SKM-1 treated with dmso at 0.1 percent for 144 hours (cell line): Measurements from ENCODE around the gene SLC2A5.

ENCODE experiments used
- DNase-seq: peaks from one replicate; lab custom pipeline; 2025; ENCODE audit not compliant: unreplicated experiment; lab: John Stamatoyannopoulos, UW

The SLC2A5 gene

DNA sequence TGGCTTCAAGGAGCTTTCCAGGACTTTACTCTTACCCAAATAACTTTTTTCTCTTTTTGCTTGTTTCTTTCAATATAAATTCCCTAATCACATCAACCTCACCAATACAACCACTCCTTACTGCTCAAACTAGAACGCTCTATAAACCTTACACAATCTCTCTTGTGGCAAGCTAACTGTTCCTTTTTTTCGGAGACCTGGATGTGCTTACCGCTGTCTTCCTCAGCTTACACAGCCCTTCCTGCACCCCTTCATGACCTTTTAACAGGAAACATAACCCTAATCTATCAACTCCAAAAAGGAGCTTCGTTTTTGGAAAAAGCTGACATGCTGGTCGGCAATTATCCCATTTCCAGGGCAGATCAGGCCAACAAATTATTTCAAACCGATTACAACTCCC, 24.1 kb upstream of the SLC2A5 start:
- peak; percentile 80 for DNase-seq

DNA sequence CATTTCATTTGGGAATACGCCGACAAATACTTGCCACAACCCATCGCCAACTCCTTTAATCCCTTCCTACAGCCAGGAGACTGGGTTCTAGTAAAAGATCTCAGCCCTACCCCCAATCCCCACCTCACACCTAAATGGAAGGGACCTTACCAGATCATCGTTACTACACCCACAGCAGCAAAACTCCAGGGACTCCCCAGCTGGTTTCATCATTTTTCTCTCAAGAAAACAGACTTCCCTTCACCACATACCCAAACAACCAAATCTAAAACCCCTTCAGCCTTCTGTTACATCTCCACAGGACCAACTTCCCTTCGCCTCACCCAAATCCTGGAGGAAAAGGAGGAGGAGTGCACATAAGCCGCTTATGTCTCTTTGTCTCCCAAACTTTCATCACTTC, 23.7 kb upstream of the SLC2A5 start:
- peak; percentile 49 for DNase-seq

DNA sequence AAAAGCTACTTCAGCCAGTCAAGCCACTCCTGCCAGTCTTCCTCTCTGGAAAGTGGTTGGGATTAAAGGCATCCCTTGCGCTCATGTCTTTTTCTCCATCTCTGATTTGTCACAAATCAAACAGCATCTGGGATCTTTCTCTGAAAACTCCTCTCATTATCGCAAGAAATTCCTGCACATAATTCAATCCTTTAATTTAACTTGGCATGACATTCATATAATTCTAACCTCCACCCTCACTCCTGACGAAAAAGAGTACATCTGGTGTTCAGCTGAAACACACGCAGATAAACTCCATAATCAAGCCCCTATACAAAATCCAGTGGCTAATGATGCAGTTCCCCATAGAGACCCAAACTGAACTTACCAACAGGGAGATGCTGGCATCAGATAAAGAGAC, 19.4 kb upstream of the SLC2A5 start:
- no peak for DNase-seq

DNA sequence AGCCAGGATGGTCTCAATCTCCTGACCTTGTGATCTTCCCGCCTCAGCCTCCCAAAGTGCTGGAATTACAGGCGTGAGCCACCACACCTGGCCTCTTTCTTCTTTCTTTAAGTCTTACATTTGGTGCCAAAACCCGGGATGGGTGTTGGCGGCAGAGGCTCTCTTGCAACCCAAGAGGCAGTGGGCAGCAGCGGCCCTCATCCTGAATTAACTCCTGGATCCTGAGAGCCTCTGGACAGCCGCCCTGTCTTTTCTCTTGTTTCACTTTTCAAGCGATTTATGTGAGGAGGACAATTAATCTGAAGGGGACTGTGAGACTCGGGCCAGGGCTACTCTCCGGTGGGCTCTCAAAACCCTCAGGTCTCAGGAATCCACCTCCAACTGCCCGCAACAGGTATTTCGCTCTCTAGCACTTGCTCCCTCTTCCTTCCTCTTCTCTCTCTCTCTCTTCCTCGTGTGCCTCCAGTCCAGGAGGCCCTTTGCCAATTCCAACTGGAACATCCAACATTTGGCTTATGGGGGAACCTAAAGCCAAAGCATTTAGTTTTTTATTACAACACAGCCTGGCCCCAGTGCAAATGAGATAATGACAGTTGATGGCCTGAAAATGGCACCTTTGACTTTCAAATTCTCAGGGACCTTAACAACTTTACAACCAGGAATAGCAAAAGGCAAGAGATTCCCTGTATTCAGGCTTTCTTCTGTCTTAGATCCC, 18.1 kb upstream of the SLC2A5 start:
- no peak for DNase-seq

DNA sequence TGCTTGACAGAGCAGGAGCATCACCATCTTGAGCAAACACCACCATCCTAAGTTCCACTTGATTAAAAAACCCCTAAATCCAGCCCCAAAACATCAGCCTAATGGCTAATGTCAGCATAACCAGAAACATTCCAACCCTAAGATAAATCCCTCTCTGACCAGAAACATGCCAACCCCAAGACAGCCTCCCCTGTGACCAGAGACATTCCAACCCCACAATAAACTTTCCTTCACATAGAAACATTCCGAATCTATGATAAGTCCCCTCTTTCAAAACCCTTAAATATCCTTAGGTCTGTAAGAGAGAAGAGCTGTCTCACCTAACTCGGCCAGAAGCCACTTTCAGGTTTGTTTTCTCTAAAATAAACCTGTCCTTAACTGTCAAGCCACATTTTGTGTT, 17.4 kb upstream of the SLC2A5 start:
- no peak for DNase-seq

DNA sequence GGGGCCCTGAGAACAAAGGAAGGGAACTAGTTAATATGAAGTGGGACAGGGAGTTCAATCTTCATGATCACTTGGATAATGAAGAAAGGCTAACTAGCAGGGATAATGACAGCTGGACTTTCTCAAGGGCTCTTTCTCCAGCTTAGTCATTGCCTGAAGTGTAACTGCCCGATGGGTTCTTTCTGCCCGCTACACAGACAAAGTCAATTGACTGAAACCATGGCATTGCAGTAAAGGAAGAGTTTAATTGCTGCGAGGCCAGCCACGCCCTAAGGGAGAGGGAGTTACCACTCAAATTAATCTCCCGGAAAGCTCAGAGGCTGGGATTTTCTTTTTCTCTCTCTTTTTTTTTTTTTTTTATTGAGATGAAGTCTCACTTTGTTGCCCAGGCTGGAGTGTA, 16.6 kb upstream of the SLC2A5 start:
- DNase-seq = no peak

DNA sequence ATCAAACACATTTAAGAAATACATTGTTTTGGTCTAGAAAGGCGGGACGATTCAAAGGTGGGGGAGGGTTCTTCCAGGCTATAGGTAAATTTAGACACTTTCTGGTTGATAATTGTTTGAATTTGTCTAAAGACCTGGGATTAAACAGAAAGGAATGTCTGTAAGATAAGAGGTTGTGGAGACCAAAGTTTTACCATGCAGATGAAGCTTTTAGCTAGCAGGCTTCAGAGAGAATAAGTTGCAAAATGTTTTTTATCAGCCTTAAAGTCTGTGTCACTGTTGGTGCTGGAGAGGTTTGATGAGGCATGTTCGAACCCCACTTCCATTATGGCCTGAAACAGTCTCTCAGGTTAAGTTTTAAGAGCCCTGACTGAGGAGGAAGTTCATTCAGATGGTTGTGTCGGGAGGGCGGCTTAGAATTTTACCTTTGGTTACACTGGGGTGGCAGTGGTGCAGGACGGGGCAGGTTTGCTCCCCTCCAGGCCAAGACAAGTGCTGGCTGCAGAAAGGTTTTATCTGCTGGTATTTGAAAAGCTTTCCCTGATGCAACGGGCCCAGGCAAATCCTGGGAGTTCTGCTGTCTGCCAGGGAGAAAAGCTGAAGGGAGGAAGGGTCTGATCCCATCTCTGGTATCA, 16.0 kb upstream of the SLC2A5 start:
- DNase-seq = no peak

DNA sequence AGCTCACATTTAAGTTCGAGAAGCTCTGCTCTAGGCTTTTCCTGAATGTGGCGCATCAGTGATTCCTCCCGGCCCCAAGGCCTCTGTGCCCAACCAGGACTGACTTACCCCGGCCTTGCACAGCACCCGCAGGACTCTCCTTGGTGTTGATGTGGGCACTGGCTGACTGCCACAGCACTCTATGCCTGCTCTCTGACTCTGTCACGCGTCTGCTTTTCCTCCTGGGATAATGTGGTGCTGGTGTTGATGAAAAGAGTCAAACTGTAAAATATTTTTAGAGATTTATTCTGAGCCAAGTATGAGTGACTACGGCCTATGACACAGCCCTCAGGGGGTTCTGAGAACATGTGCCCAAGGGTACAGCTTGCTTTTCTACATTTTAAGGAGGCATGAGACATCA, 15.5 kb upstream of the SLC2A5 start:
- no peak for DNase-seq

DNA sequence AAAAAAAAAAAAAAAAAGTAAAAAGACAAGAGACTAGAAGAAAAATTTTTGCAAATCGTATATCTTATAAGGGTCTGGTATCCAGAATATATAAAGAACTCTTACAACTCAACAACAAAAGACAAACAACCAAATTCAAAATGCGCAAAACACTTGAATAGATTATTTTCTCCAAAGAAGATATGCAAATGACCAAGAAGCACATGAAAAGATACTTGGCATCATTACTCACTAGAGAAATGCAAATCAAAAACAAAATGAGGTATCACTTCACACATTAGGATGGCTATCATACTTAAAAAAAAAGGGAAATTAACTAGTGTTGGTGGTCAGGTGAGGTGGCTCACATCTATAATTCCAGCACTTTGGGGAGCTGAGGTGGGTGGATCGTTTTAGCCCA, 12.0 kb upstream of the SLC2A5 start:
- DNase-seq = no peak

DNA sequence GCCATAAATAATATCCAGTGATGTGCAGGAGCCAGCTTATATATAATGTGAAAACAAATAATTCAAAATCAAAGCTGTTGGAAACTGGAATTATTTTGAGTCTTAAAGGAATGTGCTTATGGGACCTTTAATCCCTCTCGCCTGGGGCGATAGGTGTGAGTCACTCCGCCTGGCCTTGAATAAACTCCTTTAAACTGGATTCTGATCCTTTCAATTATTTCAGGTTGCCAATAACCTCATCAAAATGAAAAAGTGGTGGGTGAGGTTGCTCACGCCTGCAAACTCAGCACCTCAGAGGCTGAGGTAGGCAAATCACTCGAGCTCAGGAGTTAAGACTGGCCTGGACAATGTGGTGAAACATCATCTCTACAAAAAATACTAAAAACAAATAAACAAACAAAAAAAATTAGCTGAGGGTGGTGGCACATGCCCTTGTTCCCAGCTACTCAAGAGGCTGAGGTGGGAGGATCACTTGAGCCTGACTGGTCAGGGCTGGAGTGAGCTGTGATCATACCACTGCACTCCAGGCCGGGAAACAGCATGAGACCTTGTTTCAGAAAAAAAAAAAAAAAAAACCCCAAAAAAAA, 11.4 kb upstream of the SLC2A5 start:
- no peak for DNase-seq

DNA sequence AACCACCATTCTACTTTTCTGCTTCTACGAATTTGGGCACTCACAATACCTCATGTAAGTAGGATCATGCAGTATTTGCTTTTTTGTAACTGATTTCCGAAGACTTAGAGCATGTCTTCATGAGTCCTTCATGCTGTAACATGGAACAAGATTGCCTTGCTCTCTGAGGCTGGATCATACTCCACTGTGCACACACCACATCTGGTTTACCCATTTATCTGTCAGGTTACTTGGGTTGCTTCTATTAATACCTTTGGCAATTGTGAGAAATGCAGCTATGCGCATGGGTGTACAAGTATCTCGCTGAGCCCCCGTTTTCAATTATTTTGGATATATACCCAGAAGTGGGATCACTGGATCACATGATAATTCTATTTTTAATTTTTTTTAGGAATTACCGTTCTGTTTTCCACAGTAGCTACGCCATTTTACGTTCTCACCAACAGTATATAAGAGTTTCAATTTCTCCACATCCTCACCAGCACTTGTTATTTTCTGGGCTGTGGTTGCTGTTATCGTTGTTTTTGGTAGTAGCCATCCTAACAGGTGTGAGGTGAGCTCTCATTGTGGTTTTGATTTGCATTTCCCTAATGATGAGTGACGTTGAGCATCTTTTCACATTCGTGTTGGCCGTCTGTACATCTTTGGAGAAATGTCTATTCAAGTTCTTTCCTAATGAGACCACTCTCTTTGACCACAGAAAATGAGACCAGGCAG, 10.7 kb upstream of the SLC2A5 start:
- no peak for DNase-seq

DNA sequence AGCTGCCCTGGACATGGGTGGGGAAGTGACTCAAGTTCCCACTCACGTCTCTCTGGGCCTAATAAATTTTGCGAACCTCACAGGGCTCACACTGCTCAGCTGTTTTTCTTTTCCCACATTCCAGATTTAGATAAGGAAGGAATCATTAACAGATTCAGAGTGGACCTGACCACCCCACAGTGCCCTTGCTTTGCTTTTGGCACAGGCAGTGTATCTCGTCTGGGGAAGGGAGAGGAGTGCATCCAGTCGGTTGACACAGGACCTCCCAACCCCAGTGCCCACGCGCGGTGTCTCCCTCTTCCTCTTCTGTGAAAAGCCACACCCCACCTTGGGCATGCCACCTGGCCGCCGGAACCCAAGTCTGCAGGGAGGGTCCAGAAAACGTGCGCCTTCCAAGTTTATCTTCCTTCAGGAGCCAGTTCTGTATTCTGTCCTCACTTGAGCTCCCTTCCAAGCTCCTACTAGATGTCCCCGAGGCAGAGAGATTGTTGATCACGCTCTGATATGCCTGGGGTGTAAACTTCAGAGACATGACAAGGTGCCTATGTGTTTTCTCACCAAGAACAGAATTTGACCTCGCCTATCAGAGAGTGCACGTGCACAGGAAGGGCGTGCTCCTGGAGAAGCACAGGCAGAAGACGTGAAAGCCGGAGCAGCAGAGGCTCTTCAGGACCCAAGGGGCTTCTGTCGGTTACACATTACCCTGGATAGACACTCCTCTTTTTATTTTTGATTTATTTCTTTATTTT, 9.5 kb upstream of the SLC2A5 start:
- no peak for DNase-seq

DNA sequence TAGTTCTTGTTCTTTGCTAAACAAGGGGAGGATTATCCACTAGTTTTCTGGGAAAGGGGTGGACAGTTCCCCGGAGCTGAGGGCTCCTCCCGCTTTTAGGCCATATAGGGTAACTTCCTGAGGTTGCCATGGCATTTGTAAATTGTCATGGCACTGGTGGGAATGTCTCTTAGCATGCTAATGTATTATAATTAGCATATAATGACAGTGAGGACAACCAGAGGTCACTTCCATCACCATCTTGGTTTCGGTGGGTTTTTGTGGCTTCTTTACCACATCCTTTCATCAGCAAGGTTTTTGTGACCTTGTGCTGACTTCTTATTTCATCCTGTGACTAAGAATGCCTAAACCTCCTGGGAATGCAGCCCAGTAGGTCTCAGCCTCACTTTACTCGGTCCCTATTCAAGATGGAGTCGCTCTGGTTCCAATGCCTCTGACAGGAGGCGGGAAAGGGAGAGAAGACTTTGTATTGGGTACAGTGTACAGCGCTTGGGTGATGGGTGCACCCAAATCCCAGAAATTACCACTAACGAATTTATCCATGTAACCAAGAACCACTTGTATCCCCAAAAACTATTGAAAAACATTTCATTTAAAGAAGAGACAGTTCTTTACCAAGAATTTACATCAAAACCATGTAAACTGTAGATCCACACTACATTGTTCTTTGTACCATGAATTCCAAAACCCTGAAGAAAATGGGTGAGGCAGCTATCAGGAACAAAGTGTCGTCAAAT, 8.7 kb upstream of the SLC2A5 start:
- DNase-seq = peak; percentile 86

DNA sequence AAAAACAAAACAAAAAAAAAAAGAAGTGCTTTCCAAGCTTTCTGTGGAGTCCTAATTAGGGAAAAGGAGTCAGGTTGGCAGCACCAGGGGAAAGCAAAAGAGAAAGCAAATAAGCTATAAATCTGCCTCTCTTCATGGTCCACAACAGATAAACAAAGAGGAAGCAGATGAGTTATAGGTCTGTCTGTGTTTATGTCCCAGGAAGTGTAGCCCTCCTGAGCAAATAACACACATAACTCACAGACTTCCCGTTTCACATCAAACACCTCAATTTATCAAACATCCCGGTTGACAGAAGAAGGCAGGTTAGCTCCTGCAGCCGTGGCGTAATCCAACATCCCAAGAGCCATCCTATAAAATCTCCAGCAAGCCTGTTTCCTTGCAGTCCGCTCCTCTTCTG, 5.6 kb upstream of the SLC2A5 start:
- DNase-seq = peak; percentile 36

DNA sequence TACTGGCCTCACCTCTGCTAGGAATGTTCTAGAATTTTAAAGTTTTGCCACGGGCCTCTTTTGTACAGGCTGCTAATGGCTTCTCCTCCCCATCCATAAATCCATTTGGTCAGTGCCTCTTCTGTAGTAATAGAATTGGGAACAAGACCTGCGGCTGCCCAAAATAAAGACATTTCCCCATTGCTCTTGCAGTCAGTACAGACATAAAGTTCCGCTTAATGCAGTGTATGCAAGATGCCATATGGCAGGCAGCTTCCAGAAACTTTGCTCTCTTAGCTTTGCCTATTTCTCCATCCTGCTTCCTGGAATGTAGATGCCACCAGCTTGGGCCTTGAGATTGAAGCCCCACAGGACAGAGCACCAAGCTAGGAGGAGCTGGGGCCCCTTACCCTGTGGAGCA, 3.7 kb upstream of the SLC2A5 start:
- no peak for DNase-seq

DNA sequence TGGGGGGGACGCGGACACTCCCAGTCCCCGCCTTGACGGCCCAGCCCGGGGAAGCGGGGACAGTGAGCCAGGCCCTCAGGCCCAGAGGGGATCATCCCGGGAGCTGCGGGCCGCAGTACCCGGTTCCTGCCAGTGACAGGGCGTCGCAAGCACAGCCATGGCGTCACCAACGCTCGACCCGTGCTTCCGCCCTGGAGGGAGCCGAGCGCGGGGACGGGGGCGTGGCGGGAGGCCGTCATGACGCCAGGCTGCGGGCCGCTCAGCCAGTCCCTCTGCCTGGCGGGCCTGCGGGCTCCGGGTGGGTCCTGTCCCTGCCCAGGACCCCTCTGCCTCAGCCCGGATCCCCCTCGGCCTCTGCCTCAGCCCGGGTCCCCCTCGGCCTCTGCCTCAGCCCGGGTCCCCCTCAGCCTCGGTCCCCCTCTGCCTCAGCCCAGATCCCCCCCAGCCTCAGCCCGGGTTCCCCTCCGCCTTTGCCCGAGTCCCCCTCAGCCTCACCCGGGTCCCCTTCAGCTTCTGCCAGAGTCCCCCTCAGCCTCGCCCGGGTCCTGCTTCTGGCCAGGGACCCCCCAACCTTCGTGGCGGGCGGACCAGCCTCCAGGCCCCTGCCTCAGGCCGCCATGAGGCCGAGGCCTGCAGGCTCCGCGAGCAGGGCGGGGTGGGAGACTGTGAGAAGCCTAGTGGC, 2.3 kb upstream of the SLC2A5 start:
- no peak for DNase-seq

DNA sequence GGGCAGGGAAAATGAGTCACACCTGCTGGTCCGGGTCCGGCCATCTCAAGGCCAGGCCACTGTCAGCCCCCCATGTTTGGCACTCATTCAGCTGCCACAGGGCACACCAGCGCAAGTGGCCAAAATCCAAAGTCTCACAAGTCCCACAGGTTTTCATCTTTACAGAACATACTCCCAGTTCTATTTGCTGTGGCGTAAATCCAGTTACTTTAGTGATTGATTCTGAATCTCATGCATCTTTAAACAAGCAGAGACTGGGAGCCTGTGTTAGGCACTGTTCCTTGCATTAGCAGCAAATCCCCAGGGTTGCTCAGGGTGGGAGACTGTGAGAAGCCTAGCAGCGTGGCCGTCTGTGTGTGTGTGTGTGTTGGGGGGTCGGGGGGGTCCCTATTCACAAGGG, 1.1 kb upstream of the SLC2A5 start:
- no peak for DNase-seq

DNA sequence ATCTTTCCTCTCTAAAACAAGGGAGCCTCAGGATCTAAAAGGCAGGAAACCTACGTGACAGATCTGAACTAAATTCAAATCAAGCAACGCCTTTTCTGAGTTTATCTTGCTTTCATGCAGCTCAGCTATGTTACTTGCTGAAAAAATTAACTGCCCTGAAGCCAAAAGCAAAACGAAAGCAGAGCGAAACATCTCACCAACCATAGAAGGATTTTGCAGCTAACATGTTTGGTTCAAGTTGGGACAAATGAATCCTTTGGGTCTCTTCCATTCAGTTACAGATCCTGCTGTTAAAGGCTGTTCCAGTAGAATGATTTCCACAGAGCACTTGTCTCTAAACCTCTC, 482 bp downstream of the SLC2A5 start:
- no peak for DNase-seq

DNA sequence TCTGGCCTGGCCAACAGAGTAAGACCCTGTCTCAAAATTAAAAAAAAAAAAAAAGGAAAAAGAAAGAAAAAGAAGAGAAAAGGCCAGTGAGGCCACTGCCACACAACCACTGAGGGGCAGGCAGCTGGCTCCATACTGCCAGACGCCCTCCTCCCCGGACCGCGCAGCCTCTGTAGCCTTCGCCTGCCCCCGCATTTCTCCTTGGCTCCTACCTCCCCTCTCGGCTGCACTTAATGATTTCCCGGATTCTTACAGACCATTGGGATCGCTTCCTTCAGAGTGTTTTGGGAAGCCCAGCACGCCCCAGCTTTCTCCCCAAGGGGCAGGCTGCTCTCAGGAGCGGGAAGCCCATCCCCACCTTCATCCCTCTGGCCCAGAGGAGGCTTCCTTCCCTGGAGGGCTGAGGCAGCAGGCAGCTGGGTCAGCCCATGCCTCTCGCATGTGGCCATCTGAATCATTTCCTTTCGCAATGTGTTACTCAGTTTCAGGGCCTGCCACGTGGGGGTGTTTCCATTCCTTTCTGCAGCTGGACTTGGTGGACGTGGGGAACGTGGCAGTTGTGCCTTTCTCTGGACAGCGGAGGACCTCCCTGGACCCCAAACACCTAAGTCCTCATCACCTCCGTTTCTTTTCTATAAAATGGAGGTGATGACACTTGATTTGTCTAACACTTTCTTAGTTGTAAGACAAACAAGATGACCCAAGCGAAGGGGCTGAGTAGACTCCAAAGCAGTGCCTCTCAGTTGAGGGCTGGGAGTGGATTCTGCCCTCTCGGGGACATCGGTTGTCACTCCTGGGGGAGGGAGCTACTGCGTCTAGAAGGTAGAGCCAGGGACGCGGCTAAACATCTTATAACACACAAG, 2.3 kb downstream of the SLC2A5 start:
- DNase-seq = peak; percentile 75
